ENCODE data around the gene ZNF385D.

- no peak for TF ChIP-seq FOXM1 (IDR thresholded peaks at IDR 0.05; ENCODE audit: borderline replicate concordance)
- no peak for TF ChIP-seq SP1 (IDR thresholded peaks at IDR 0.05)
- no peak for TF ChIP-seq TARDBP (IDR thresholded peaks at IDR 0.05)
- TF ChIP-seq FOXA1 (IDR thresholded peaks at IDR 0.05): no peak
- TF ChIP-seq HDGF (IDR thresholded peaks at IDR 0.05; ENCODE audit: borderline replicate concordance): no peak
- TF ChIP-seq FOXK2 (IDR thresholded peaks at IDR 0.05): no peak
- no peak for TF ChIP-seq SUZ12 (IDR thresholded peaks at IDR 0.05)
- TF ChIP-seq ZNF384 (IDR thresholded peaks at IDR 0.05): no peak
- TF ChIP-seq PKNOX1 (IDR thresholded peaks at IDR 0.05): no peak
- TF ChIP-seq NFRKB (IDR thresholded peaks at IDR 0.05): no peak
- no peak for TF ChIP-seq ELF4 (IDR thresholded peaks at IDR 0.05)
Measured at GRCh38 chr3:21542656-21543379, 208.2 kb downstream of the ZNF385D start.
